Tibial nerve (tissue), 4 donors: Measurements from ENCODE around the gene UNCX.

Experiments
- CTCF ChIP-seq, 5 experiments: fragments of 200-600 bp in 3 of 5; fragments of 450-650 bp in 2 of 5; sonication (generic) in 3 of 5; IDR thresholded peaks; one replicate each; pipeline ENCODE4 v1.5.1; 2016 to 2019; ENCODE audit warnings: antibody characterized with exemption in 5 of 5, mild to moderate bottlenecking in 3 of 5, moderate library complexity in 2 of 5
- EP300 ChIP-seq, 2 donors: sonication (generic); formaldehyde crosslinking; IDR thresholded peaks; one replicate each; pipeline ENCODE4 v1.6.1; 2017; ENCODE audit warnings: antibody characterized with exemption in 2 of 2, mild to moderate bottlenecking in 1 of 2
- POLR2A ChIP-seq, 2 donors: fragments of 450-650 bp; IDR thresholded peaks; one replicate each; pipeline ENCODE4 v1.6.1; 2017; ENCODE audit warnings: antibody characterized with exemption in 2 of 2, mild to moderate bottlenecking in 2 of 2, moderate library complexity in 2 of 2

GRCh38 chr7:1225441-1226185 is 7.1 kb upstream of the UNCX start:
- peak; percentile 72 to 82 (median 77) for TF ChIP-seq CTCF (IDR thresholded peaks at IDR 0.05)
- no peak for TF ChIP-seq POLR2A (IDR thresholded peaks at IDR 0.05)
- TF ChIP-seq EP300 (IDR thresholded peaks at IDR 0.05) = no peak
